ENCODE data around the gene OR5AN1.
"Not testable (repeated sequence)": the region's sequence is repeated elsewhere in the genome, so short reads cannot be mapped to it uniquely, and the experiment has no call there.

Gene OR5AN1, protein sequence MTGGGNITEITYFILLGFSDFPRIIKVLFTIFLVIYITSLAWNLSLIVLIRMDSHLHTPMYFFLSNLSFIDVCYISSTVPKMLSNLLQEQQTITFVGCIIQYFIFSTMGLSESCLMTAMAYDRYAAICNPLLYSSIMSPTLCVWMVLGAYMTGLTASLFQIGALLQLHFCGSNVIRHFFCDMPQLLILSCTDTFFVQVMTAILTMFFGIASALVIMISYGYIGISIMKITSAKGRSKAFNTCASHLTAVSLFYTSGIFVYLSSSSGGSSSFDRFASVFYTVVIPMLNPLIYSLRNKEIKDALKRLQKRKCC

DNA sequence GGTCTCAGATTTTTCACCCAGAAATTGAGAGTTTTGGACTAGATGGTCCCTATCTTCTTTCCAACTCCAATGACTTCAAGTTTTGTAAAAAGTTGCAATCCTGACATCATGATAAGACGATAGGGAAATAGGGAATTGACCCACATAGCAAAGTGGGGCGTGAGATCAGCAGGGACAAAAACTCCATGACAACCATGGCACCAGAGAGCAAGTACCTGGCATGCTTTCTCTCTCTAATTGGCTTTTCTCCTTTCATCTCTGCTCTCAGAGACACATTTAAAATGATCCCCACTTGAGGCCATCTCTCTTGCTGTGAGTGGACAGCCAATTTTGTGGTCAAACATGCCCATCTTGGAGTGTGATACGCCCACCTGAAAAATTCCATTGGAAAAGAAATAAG is at the start of gene OR5AN1:
OR5AN1 (plus strand) TSS at position 301 of the 400 bp plus-strand sequence. CDS start 5,564 bp downstream, outside the sequence.
- FAIRE-seq = no peak

DNA sequence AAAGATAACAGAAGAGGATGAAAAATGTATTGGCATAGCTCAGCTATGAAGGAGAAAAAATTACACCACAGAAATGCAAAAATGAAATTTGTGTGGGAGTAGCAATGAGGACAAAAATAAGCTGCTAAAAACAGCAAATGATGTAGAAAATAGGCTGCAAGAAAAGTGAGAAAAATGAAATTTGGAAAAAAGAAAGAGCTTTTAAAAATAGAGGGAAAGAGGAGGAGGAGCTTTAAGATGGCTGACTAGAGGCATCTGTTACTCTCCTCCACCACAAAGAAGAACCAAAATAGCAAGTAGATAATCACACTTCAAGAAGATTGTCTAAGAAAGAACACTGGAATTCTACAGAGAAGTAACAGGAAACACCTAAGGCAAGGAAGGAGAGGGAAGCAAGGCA is 23.7 kb upstream of the OR5AN1 start:
- no peak for FAIRE-seq

DNA sequence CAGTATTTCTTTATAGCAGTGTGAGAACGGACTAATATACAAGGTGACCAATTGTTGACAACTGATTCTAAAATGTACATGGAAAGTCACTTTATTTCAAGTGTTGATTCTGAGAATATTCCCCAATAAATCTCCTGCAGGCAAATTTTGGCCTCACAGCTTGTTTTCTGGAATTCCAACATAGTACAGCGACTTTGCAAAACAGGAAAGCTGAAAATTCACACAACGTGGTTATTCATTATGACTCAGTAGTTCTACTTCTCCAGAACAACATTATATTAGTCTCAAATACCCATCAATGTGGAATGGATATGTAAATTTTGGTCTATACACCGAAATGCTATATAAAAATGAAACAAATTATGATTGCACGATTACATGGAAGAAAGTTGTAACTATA is 22.5 kb upstream of the OR5AN1 start:
- FAIRE-seq = no peak

DNA sequence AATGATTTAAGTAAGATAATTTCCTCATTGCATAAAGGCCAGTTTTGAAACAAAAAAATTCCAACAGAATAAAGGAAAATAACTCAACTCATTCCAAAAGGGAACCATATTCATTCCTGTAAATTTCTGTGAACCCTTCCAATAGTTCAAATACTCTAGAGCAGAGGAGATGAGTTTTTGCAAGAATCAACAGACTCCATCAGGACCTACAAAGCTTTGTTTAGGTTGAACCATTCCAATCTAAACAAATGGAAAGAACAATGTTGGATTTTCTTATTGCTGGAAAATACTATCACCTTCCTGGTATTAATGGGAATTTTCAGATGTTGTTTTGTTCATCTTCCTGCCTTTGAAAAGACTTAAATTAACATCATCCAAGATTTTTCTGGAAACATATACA is 21.8 kb upstream of the OR5AN1 start:
- no peak for FAIRE-seq

DNA sequence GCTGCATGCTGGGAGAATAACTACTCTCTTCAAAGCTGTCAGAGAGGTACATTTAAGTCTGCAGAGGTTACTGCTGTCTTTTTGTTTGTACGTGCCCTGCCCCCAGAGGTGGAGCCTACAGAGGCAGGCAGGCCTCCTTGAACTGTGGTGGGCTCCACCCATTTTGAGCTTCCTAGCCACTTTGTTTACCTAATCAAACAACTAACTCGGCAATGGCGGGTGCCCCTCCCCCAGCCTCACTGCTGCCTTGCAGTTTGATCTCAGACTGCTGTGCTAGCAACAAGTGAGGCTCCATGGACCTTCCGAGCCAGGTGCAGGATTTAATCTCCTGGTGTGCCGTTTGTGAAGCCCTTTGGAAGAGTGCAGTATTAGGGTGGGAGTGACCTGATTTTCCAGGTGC is 9.0 kb upstream of the OR5AN1 start:
- not testable (repeated sequence) for FAIRE-seq

DNA sequence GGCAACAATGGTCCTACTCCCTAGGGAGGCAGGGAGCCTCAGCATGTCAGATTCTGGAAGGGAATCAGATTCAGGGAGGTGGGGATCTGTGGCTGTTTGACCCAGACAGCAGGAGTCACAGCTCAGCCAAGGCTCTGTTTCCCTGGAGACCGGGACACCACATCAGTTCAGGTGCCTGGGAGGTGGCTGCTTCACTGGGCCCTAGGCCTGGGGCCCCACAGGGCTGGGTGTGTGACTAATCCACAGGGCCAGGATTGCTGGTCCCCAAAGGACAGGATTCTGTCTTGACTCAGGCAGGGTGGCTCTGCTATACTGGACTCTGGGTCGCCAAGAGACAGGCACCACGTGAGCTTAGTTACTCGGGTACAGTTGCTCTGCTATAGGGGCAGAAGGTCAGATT is 3.5 kb upstream of the OR5AN1 start:
- no peak for FAIRE-seq

DNA sequence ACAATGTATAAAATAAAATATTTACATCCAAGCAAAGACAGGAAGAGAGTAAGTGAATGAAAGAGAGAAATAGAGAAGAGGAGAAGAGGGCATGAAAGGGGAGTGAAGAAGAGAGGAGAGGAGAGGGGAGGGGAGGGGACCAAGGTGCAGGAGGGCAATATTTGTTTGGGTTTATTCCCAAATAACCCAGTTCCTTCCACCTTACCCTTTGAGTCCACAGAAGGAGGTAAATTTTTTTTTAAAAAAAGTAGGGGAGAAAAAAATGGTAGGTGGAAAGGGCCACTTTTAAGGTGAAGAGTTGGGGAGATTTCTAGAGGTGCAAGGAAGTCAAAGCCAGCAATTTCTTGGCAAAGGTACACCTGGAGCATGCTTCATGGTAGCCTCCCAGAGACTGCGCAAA is 2.1 kb upstream of the OR5AN1 start:
- FAIRE-seq = no peak

DNA sequence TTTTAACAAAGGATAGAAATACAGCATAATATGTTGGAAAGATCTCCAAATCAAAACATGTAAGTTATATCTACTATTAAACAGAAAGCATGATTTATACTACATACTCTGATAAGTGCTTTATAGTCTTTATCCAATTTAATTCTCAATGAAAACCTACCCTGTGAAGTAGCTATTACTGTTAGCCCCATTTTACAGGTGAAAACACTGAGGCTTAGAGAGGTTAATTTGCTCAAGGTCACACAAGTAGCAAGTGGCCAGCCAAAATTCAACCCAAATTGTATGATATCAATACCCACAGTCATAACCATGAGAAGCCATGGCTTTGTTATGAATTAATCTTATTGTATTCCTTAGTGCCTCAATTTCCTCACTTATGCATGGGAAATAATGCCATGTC is 675 bp upstream of the OR5AN1 start:
- FAIRE-seq = no peak

DNA sequence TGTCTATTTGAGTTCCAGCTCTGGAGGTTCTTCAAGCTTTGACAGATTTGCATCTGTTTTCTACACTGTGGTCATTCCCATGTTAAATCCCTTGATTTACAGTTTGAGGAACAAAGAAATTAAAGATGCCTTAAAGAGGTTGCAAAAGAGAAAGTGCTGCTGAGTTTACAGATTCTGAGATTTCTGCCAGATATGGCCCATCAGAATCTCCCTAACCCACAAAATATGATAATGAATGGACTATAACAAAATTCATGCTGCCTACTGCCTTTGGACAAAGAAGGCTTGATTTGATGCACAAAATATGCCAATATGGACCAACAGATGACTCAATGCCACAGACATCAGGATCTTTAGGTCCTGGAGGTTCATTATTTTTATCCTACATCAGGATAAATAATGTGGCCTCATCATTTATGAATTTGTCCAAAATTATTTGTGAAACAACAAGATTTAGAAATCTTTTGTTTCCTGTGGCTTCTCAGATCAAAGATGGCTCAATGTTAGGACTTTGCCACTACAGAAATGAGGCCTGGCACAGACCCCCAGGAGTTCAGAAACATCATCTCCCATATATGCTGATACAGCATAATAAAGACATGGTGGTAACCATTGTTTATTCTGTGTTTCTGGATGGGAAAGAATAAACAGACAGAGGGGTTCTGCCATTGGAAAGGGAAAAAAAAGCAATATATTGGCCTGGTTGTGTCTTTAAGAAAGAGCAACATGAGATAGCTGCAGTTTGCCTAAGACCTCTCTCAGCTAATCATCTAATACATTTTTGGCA is 6.7 kb downstream of the OR5AN1 start:
- no peak for FAIRE-seq

DNA sequence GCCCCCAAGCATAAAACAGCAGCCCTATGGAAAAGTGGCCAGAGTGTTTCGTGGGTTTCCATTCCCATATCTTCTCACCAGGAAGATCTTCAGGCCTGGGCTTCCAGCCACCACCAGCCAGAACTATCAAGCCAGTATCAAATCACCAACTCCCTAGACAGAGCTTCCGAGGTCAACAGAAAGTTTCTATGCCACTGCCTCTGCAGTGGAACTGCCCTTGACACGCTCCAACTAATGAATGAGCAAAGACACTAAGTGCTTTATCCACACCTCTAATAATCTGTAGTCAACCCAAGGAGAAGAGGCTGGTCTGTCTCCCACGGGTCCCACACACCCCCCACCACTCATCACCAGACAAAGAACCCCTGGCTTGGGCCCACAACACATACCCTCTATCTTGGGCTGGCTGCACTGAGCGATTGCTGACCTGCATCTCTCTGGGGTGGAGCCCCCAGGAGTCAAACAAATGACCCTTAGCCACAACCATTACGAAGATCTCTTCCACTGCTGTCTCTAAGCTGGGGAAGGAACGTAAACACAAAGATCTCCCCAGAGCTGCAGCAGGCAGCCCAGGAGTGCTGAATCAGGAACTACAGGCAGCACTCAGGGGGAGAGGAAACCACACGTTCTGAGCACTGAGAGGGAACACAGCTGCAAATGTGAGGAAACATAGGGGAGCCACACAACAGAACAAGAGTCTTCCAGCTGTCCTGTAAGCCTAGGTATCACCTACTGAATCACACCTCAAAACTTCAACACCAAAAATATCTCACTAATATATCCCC is 9.7 kb downstream of the OR5AN1 start:
- FAIRE-seq = no peak

DNA sequence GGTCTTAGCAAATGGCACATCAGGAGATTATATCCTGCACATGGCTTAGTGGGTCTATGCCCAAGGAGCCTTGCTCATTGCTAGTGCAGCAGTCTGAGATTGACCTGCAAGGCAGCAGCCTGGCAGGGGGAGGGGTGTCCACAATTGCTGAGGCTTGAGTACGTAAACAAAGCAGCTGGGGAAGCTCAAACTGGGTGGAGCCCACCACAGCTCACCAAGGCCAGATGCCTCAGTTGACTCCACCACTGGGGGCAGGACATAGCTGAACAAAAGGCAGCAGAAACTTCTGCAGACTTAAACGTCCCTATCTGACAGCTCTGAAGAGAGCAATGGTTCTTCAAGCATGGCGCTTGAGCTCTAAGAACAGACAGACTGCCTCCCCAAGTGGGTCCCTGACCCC is 13.6 kb downstream of the OR5AN1 start:
- FAIRE-seq = not testable (repeated sequence)

DNA sequence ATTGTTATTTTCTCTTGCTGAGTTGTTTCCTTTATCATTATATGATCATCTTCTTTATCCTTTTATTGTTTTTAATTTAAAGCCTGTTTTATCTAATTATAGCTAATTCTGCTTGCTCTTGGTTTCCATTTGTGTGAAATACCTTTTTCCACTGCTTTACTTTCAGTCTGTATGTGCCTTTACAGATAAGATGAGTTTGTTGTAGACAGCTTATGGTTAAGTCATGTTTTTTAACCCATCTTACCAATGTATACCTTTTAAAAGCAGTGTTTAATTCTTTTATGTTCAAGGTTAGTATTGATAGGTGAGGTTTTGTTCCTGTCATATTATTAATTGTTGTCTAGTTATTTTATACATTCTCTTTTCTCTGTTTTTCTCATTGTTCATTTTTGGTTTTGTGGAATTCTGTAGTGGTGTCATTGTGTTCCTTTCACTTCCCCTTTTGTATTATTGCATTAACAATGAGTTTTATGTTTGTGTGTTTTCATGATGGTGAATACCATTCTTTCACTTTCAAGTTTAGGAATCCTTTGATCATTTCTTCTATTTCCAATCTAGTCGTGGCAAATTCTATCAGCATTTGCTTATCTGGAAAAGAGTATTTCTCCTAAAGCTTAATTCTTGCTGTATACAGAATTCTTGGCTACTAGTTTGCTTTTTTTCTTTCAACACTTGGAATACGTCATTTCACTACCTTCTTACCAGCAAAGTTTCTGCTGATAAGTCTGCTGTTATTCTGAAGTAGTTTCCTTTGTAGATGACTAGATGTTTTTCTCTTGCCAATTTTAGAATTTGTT is 21.8 kb downstream of the OR5AN1 start:
- FAIRE-seq = no peak

DNA sequence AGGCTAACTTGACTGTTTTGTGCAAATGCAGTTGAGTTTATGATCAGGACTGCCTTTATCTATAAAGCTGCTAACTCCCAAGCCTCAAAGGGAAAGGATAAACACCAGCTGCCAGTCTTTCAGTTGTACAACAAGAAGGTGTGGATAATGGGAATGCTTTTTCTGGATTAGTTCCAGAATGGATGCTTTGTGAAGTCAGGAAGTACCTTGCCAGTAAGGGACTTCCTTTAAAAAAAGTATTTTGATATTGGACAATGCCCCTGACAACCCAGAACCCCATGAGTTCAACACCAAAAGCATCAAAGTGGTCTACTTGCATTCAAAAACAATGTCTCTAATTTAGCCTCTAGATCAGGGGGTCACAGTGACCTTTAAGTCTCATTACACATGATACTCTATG is 35.5 kb downstream of the OR5AN1 start:
- FAIRE-seq = no peak

DNA sequence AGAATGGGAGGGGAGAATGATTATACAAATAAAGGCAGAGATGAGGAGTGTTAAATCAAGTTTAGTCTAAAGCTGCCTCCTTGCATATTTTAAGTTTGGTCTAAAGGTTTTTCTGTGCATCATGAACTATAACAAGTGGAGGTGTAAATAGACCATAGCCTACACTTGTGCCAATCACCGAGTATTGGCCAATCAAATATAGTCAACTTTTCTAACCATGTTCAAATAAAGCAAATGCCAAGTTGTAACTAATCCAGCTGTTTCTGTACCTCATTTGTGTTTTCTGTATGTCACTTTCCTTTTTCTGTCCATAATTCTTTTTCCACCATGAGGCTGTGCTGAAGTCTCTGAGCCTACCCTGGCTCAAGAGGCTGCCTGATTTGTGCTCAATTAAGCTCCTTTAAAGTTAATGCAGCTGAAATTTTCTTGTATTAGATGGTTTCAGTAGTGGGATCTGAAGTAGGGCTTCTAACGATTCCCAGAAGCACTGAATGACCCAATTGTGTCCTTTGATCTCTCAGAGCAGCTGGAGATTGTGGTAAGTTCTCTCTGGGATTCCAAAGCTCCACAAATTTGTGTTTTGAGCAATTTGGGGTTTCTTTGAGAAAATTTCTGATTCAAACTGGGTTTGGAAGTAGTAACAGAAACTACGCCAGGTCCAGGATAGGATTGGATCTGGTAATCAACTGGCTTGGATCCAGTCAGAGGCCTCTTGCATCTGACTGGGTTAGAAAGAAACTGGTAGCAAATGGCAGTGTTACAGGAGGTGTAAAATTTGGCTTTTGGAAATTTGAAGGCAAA is 42.0 kb downstream of the OR5AN1 start:
- FAIRE-seq = no peak

DNA sequence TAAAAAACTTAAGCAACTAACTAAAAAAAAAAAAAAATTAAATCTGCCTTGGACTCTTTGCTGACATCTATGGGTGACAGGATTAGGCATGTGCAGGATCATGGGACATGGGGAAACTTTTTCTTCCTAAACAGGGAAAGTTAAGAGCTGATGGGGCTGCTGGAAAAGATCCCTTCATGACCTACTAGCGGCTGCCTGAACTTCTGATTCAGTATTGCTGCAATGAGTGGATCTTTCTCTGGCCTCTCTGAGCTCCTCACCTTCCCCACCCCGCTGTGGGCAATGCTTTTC is 42.5 kb downstream of the OR5AN1 start:
- no peak for FAIRE-seq

DNA sequence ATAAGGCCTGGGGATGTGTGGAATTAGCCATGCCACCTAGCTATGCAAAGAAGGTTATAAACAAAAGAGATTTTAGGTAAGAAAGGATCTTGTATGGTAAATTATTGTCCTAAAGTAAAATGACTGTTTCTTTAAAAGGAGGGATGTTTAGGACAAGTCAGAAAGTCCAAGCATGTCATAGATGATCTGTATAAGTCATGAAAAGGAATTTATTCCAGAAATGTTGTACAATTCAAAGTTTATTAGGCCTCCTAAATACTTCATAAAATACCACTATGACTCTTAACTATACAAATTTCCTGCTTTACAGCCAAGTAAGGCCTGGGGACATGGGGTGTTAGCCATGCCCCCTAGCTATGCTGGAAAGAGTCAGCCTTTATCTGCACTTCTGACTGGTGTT is 44.9 kb downstream of the OR5AN1 start:
- no peak for FAIRE-seq

DNA sequence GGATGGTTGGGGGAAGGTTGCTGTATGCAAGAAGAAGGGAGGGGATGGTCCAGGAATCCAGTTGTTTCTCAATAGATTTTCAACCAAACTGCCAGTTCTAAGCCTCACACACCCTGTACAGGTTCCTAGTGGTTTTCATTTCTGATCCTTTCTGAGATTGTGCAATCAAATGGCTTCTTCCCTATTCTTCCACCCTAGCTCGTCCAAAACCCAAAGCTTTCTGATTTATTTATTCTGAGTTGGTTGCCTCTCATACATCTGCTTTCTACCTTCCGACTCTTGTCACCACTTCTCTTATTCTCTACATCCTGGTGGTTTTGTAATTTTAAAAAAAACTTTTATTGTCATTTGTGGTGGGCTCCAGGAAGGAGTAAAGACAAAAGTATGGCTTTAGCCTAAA is 55.0 kb downstream of the OR5AN1 start:
- no peak for FAIRE-seq

DNA sequence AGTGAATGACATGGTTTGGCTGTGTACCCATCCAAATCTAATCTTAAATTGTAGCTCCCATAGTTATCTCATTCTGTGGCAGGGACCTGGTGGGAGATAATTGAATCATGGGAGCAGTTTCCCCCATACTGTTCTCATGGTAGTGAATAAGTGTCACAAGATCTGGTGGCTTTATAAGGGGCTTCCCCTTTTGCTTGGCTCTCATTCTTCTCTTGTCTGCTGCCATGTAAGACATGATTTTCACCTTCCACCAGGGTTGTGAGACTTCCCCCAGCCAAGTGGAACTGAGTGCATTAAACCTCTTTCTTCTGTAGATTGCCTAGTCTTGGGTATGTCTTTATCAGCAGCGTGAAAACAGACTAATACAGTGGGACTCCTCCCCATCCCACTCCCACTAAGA is 56.4 kb downstream of the OR5AN1 start:
- FAIRE-seq = no peak

DNA sequence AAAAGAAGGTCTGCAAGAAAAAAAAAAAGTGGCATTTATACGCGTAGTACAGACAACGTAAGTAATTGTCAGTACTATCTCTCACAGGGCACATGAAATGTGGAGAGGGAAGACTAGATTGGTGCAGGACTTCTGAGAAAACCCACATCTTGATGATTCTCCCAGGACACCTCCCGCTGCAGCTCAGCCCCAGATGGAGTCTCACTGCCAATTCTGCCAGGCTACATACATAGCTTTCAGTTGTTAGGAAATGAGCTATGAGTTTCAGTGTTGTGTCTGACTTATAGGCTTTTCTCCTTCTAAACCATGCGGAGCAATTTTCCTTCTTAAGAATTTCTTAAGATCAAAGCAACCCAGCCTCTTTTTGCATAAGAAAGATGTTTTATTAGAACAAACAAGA is 57.9 kb downstream of the OR5AN1 start:
- FAIRE-seq = no peak

DNA sequence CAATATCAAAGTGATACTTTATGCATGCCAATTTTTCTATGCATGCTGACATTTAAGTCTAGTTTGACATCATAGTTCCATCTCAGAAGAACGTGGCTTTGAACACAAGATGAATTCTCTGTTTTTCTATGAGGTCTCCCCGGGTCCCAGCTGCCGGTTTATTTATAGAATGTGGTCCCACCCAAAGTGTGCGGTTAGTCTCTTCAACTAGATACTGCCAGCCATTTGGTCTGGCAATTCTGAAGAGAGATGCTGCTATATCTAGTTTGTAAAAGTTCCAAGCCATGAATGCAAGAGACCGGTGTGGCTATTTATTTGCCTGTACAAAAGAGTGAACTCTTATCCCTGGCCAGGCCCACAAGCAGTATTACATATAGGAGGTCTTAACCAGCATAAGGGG is 58.3 kb downstream of the OR5AN1 start:
- FAIRE-seq = no peak

DNA sequence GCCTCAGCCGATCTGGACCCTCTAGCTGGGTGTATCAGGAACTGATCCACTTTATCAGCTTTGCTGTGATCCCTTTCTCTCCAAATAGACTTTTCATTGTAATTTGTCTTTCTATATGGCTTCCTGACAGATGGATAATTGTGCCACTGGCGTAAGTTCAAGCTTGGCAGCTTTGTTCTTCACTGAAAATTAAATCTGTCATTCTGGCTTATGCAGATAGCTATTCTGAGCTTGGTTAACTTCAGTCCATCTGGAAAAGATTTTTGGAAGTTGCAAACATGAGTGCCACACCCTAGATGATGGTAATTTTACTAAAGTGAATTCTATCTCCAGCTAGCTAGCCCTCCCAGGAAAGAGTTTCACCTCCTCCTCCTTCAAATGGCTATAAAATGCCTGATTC is 59.5 kb downstream of the OR5AN1 start:
- FAIRE-seq = no peak

Measured in G401.6 (cell line).